Endothelial cell of umbilical vein (primary cell): ENCODE data around the gene CCSER1. TPM values are rescaled to one million over a fixed set of nuclear protein-coding genes. Genes with fewer than 3 reads are reported as not detected.

ENCODE experiments used
- BruUV-seq: library from RNA; stranded (reverse); fragments of 400-500 nt; replicated peaks from 2 replicates; lab custom pipeline; 2021; lab: Mats Ljungman, UMichigan
- CTCF ChIA-PET: fragments of 300-600, 350-600 bp; sonication (Branson Sonifier 250); formaldehyde crosslinking; loops from one replicate; lab custom pipeline; 2021; ENCODE audit warnings: antibody characterized with exemption, inconsistent platforms; lab: Charles Lee
- POLR2A ChIA-PET: fragments of 300-600, 350-600 bp; sonication (Branson Sonifier 250); formaldehyde crosslinking; loops from one replicate; lab custom pipeline; 2021; ENCODE audit warnings: antibody characterized with exemption, inconsistent platforms; lab: Charles Lee
- DNase-seq: peaks from one replicate; pipeline ENCODE4 v3.0.0-alpha.2; 2011; ENCODE audit warnings: low read depth, low spot score
- FAIRE-seq: peaks from 2 replicates; lab custom pipeline; 2011; peaks lifted over from hg19 to GRCh38; lab: Jason Lieb, UNC
- H2AFZ ChIP-seq: 2 replicates; pipeline ENCODE4 v1.6.0; 2012; ENCODE audit warnings: low read depth, low read length, control low read depth, inconsistent platforms
- H3K27ac ChIP-seq: 2 replicates; pipeline ENCODE4 v1.5.1; 2011; ENCODE audit warnings: low read depth, mild to moderate bottlenecking, control low read depth, low read length, moderate library complexity; ENCODE audit not compliant: insufficient read depth
- H3K27me3 ChIP-seq, 2 experiments: 2 replicates each; pipeline versions ENCODE4 v1.6.0 to v1.6.1; 2011; ENCODE audit warnings: low read length in 2 of 2, mixed read lengths in 1 of 2; ENCODE audit not compliant: control insufficient read depth in 2 of 2, insufficient read depth in 2 of 2
- H3K36me3 ChIP-seq, 2 experiments: 2 replicates in 1 of 2; 3 replicates in 1 of 2; pipeline ENCODE4 v1.5.1; 2011; ENCODE audit warnings: low read length in 2 of 2, mild to moderate bottlenecking in 1 of 2, moderate library complexity in 1 of 2; ENCODE audit not compliant: control insufficient read depth in 2 of 2, insufficient read depth in 2 of 2; ENCODE audit errors: extremely low read depth in 1 of 2
- H3K4me1 ChIP-seq: 3 replicates; pipeline ENCODE4 v1.5.1; 2011; ENCODE audit warnings: mild to moderate bottlenecking, low read length; ENCODE audit not compliant: control insufficient read depth, insufficient read depth; ENCODE audit errors: extremely low read depth
- H3K4me2 ChIP-seq: 2 replicates; pipeline ENCODE4 v1.6.1; 2011; ENCODE audit warnings: low read length, control low read depth, mixed read lengths; ENCODE audit not compliant: insufficient read depth
- H3K4me3 ChIP-seq, 3 experiments: fragments of 200-600 bp in 1 of 3; sonication (generic), shearing (Covaris generic) in 1 of 3; replicated peaks in 1 of 3; 2 replicates each; pipeline ENCODE4 v1.5.1; 2011 to 2016; ENCODE audit warnings: control low read depth in 3 of 3, low read length in 3 of 3, mild to moderate bottlenecking in 2 of 3, inconsistent platforms in 1 of 3, low read depth in 1 of 3, moderate library complexity in 1 of 3; ENCODE audit not compliant: insufficient read depth in 1 of 3
- H3K79me2 ChIP-seq: 2 replicates; pipeline ENCODE4 v1.6.0; 2012; ENCODE audit warnings: low read length, inconsistent platforms; ENCODE audit not compliant: control insufficient read depth, insufficient read depth
- H3K9ac ChIP-seq: replicated peaks from 2 replicates; pipeline ENCODE3; 2011; ENCODE audit warnings: low read length, control low read depth; ENCODE audit not compliant: insufficient read depth; ENCODE audit errors: extremely low read depth
- H3K9me1 ChIP-seq: replicated peaks from 3 replicates; pipeline ENCODE4 v1.6.0; 2011; ENCODE audit warnings: mild to moderate bottlenecking, low read length; ENCODE audit not compliant: control insufficient read depth, insufficient read depth; ENCODE audit errors: extremely low read depth
- H3K9me3 ChIP-seq: replicated peaks from 2 replicates; pipeline ENCODE4 v1.5.1; 2012; ENCODE audit warnings: low read length, inconsistent platforms; ENCODE audit not compliant: control insufficient read depth, insufficient read depth
- H4K20me1 ChIP-seq: replicated peaks from 2 replicates; pipeline ENCODE3; 2011; ENCODE audit warnings: mild to moderate bottlenecking, low read length; ENCODE audit not compliant: control insufficient read depth, insufficient read depth; ENCODE audit errors: extremely low read depth
- CTCF ChIP-seq, 2 donors: IDR thresholded peaks; 1 replicate in 1 of 2; 2 replicates in 1 of 2; pipeline ENCODE4 v1.5.1; 2011; ENCODE audit warnings: low read length in 2 of 2, mild to moderate bottlenecking in 2 of 2, moderate library complexity in 2 of 2, control low read depth in 1 of 2, inconsistent platforms in 1 of 2, low read depth in 1 of 2; ENCODE audit not compliant: insufficient read depth in 1 of 2; ENCODE audit errors: extremely low read depth in 1 of 2
- EZH2 ChIP-seq: IDR thresholded peaks from 2 replicates; pipeline ENCODE4 v1.6.1; 2012; ENCODE audit warnings: borderline replicate concordance, low read depth, mild to moderate bottlenecking, moderate library complexity, low read length, inconsistent platforms; ENCODE audit not compliant: severe bottlenecking
- GATA2 ChIP-seq: IDR thresholded peaks from 2 replicates; pipeline ENCODE4 v1.7.0; 2011; ENCODE audit warnings: low read depth, mild to moderate bottlenecking, moderate library complexity, mixed read lengths, low read length; ENCODE audit not compliant: insufficient read length, insufficient read depth
- MYC ChIP-seq: IDR thresholded peaks from one replicate; pipeline ENCODE4 v1.6.1; 2011; ENCODE audit warnings: mild to moderate bottlenecking, low read depth, low read length
- POLR2A ChIP-seq: IDR thresholded peaks from 2 replicates; pipeline ENCODE4 v1.6.1; 2012; ENCODE audit warnings: low read depth, mild to moderate bottlenecking, control low read depth, low read length
- POLR2AphosphoS5 ChIP-seq: IDR thresholded peaks from 2 replicates; pipeline ENCODE4 v1.6.1; 2012; ENCODE audit warnings: low read depth, mild to moderate bottlenecking, control low read depth, low read length, moderate library complexity; ENCODE audit not compliant: insufficient read depth
- dilution Hi-C: fragments of 300-500 bp; cut with MboI; formaldehyde crosslinking; loops from one replicate; pipeline ENCODE4 v1.15.0; 2019; ENCODE audit warnings: low sequenced_read_pairs; ENCODE audit not compliant: extremely low pct_ligation_motif_present
- intact Hi-C: fragments of 100-400 bp; cut with micrococcal nuclease; formaldehyde crosslinking; loops from one replicate; pipeline ENCODE4 v1.10.0; 2022
- polyA plus RNA-seq, 4 experiments: library from polyadenylated mRNA; depleted of rRNA in 3 of 4; stranded (reverse) in 3 of 4; unstranded in 1 of 4; fragments of >200 nt; gene quantifications; 2 replicates each; pipeline versions ENCODE4 v1.2.1 to v1.2.3, GENCODE V29; 2011 to 2012; ENCODE audit warnings: missing spikeins in 1 of 4
- total RNA-seq: library from RNA; stranded (reverse); gene quantifications from 2 replicates; pipeline ENCODE4 v1.2.3, GENCODE V29; 2021

Gene CCSER1
- total and polyA plus RNA-seq, 2 donors (not counting 3 experiments of a cell fraction or from before 2014, with no cell fraction given): 0.11 to 1.8 TPM

DNA sequence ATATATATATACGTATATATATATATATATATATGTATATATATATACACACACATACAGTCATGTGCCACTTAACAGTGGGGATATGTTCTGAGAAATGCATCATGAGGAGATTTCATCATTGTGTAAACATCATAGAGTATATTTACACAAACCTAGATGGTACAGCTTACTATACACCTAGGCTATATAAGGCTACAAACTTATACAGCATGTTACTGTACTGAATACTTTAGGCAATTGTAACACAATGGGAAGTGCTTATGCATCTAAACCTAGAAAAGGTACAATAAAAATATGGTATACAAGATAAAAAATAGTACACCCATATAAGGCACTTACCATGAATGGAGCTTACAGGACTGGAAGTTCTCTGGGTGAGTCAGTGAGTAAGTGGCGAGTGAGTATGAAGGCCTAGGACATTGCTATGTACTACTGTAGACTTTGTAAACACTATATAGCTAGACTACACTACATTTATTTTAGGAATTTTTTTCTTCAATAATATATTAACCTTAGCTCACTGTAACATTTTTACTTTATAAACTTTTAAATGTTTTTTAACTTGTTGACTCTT is 13.2 kb upstream of the CCSER1 start:
- FAIRE-seq: no peak
- dilution Hi-C loops: no loop called here
- POLR2A ChIA-PET: no interaction called here

DNA sequence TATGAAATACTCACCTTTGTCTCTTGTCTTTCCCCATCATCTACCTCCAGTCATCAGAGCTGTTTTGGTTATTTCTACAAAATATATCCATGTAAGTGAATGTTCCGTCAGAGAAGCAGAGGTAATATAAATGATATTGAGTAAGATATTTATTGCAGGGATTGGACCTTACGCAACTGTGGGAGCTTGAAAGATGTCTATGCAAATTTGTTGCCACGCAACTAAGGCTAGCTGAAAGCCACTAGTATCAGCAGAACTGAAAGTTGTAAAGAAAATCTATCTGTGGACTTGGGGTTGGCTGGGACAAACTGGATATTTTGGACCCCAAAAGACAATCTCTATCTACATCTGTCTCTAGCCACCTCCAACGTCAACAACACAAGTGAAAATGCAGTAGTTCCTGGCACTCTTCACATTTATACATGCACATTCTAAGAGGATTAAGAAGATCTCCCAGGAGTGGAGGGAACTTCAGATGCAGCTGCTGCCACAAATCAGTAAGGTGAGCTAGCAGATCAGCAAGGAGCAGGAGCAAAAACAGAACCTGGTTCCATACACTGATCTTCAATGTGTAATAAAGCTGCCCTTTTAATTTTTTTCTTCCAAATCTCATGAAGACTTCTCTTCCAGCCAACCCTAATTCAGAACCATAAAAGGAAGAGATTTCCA is 8.5 kb upstream of the CCSER1 start:
- CTCF ChIA-PET: interaction anchor here (1.1 to 2.2 kb wide), 5 partner anchors 9 to 175 kb away, joined by 3 to 7 read pairs (median 3); no protein-coding TSS in a partner anchor
- no peaks in the 10 kb centered on the region for H3K79me2 ChIP-seq
- no peak for TF ChIP-seq GATA2
- no peak for TF ChIP-seq CTCF (IDR thresholded peaks at IDR 0.05; ENCODE audit: extremely low read depth in 1 of 2, insufficient read depth in 1 of 2, low read depth in 1 of 2, low read length in 2 of 2)
- TF ChIP-seq POLR2A: no peak
- TF ChIP-seq MYC: no peak
- no peak for TF ChIP-seq EZH2
- no peak for TF ChIP-seq POLR2AphosphoS5
- DNase-seq (no peak), FAIRE-seq (no peak)
- H2AFZ ChIP-seq: no peak overlapping the region
- no peak overlapping the region for H3K4me3 ChIP-seq
- dilution Hi-C loops: no loop called here
- no peak overlapping the region for H3K4me2 ChIP-seq
- no peaks in the 10 kb centered on the region for H3K27me3 ChIP-seq
- peaks cover 3% of the 10 kb centered on the region for H3K4me1 ChIP-seq
- no peak overlapping the region for H3K9ac ChIP-seq
- H3K36me3 ChIP-seq: no peaks in the 10 kb centered on the region
- no peaks in the 10 kb centered on the region for H3K9me3 ChIP-seq
- H4K20me1 ChIP-seq: no peaks in the 10 kb centered on the region
- POLR2A ChIA-PET: no interaction called here
- no peak overlapping the region for H3K27ac ChIP-seq
- no TSS peak for BruUV-seq
- no peaks in the 10 kb centered on the region for H3K9me1 ChIP-seq
- intact Hi-C loops: no loop called here

More for the DNA sequence above, 13.2 kb upstream of the CCSER1 start:
- H3K4me2 ChIP-seq: no peak overlapping the region
- H4K20me1 ChIP-seq: no peaks in the 10 kb centered on the region
- BruUV-seq: no TSS peak
- no peaks in the 10 kb centered on the region for H3K79me2 ChIP-seq
- no peaks in the 10 kb centered on the region for H3K36me3 ChIP-seq
- no peaks in the 10 kb centered on the region for H3K9me1 ChIP-seq
- intact Hi-C loops: no loop called here
- no peak overlapping the region for H2AFZ ChIP-seq
- no peaks in the 10 kb centered on the region for H3K9me3 ChIP-seq
- no peak overlapping the region for H3K9ac ChIP-seq
- no peak for DNase-seq
- no peak overlapping the region for H3K27ac ChIP-seq
- H3K4me3 ChIP-seq: no peak overlapping the region
- CTCF ChIA-PET: interaction anchor here (1.0 kb wide), 1 partner anchor 180 kb away, joined by 3 read pairs; no protein-coding TSS in a partner anchor
- no peaks in the 10 kb centered on the region for H3K4me1 ChIP-seq
- no peaks in the 10 kb centered on the region for H3K27me3 ChIP-seq
- TF ChIP-seq POLR2A (no peak), POLR2AphosphoS5 (no peak), EZH2 (no peak)
